ENCODE data around the gene CYP4A22.

DNA sequence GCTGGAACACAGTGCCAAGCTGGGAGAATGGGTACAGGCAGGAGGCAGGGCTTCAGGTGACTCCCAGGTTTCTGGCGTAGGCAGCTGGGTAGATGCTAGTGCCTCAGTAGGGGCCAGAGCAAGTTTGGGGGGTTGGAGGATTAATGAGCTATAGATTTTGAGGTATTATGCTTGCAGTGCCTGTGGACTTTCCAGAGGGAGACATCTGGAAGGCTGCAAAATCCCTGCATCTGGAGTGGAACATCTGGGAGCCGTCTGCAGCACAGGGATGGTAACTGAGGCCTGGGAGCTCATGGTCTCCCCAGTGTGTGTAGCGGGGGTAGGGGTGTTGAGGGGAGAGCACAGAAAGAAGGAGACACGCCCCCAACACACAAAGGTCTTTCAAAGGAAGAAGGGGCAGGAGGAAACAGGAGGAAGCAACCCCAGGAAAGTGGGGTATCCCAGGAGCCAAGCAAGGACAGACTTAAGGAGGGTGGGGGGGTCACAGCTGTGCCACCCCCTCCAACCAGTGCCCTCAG lies 54.8 kb downstream of the CYP4A22 start:
- TF ChIP-seq, protein P1, sequence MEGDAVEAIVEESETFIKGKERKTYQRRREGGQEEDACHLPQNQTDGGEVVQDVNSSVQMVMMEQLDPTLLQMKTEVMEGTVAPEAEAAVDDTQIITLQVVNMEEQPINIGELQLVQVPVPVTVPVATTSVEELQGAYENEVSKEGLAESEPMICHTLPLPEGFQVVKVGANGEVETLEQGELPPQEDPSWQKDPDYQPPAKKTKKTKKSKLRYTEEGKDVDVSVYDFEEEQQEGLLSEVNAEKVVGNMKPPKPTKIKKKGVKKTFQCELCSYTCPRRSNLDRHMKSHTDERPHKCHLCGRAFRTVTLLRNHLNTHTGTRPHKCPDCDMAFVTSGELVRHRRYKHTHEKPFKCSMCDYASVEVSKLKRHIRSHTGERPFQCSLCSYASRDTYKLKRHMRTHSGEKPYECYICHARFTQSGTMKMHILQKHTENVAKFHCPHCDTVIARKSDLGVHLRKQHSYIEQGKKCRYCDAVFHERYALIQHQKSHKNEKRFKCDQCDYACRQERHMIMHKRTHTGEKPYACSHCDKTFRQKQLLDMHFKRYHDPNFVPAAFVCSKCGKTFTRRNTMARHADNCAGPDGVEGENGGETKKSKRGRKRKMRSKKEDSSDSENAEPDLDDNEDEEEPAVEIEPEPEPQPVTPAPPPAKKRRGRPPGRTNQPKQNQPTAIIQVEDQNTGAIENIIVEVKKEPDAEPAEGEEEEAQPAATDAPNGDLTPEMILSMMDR (IDR thresholded peaks at IDR 0.05), result no peak
- TF ChIP-seq POLR2A (IDR thresholded peaks at IDR 0.05), result no peak

Measured in gastroesophageal sphincter (tissue), 3 donors.